Mucosa of rectum (tissue), 2 donors: ENCODE data around the gene ZNF280A.
"Not testable (repeated sequence)": the region's sequence is repeated elsewhere in the genome, so short reads cannot be mapped to it uniquely, and the experiment has no call there.

Experiments used
- H3K27ac ChIP-seq, 2 donors: one replicate each; pipeline ENCODE4 v1.7.0; 2013; ENCODE audit warnings: inconsistent platforms in 2 of 2, low read depth in 2 of 2, low read length in 2 of 2
- H3K27me3 ChIP-seq, 2 donors: one replicate each; pipeline ENCODE4 v1.7.0; 2013; ENCODE audit warnings: low read length in 2 of 2; ENCODE audit not compliant: control insufficient read depth in 2 of 2, insufficient read depth in 2 of 2
- H3K36me3 ChIP-seq, 2 donors: one replicate each; pipeline ENCODE4 v1.7.0; 2013; ENCODE audit warnings: low read length in 2 of 2; ENCODE audit not compliant: control insufficient read depth in 2 of 2, insufficient read depth in 2 of 2
- H3K4me1 ChIP-seq, 2 donors: one replicate each; pipeline ENCODE4 v1.7.0; 2013; ENCODE audit warnings: low read length in 2 of 2, mild to moderate bottlenecking in 1 of 2; ENCODE audit not compliant: control insufficient read depth in 2 of 2, insufficient read depth in 2 of 2
- H3K4me3 ChIP-seq, 2 donors: one replicate each; pipeline ENCODE4 v1.7.0; 2013; ENCODE audit warnings: low read length in 2 of 2
- H3K9ac ChIP-seq, 2 donors: one replicate each; pipeline ENCODE4 v1.7.0; 2013; ENCODE audit warnings: low read length in 2 of 2, low read depth in 1 of 2, mild to moderate bottlenecking in 1 of 2
- H3K9me3 ChIP-seq, 2 donors: one replicate each; pipeline ENCODE4 v1.7.0; 2013; ENCODE audit warnings: low read length in 2 of 2; ENCODE audit not compliant: control insufficient read depth in 2 of 2
- donor health status: healthy.
- donor health status: Normal muscosa, but diverticular disease.

ZNF280A gene

DNA sequence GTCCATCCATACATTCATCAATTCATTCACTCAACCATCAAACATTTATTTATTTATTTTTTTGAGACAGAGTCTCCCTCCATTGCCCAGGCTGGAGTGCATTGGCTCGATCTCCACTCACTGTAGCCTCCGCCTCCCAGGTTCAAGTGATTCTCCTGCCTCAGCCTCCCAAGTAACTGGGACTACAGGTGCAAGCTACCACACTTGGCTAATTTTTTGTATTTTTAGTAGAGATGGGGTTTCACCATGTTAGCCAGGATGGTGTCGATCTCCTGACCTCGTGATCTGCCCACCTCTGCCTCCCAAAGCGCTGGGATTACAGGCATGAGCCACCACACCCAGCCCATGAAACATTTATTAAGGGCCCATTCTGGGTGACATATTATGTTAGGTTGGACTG, 49.0 kb downstream of the ZNF280A start:
- H3K27me3 ChIP-seq, H3K4me3 ChIP-seq, H3K4me1 ChIP-seq, H3K36me3 ChIP-seq, H3K27ac ChIP-seq, H3K9me3 ChIP-seq, H3K9ac ChIP-seq: not testable (repeated sequence)

- no peak overlapping the region for H3K27ac ChIP-seq
Measured at GRCh38 chr22:22469527-22469926, 50.5 kb downstream of the ZNF280A start.

GRCh38 chr22:22468794-22469469, 51.1 kb downstream of the ZNF280A start:
- H3K9me3 ChIP-seq, H3K4me1 ChIP-seq, H3K9ac ChIP-seq, H3K36me3 ChIP-seq, H3K27ac ChIP-seq, H3K4me3 ChIP-seq, H3K27me3 ChIP-seq: not testable (repeated sequence)

More at GRCh38 chr22:22469527-22469926, 50.5 kb downstream of the ZNF280A start:
- no peaks in the 10 kb centered on the region for H3K4me1 ChIP-seq
- no peak overlapping the region for H3K9ac ChIP-seq
- no peaks in the 10 kb centered on the region for H3K36me3 ChIP-seq
- peaks cover 0 to 2% of the 10 kb centered on the region in 2 donors for H3K27me3 ChIP-seq
- H3K4me3 ChIP-seq: no peak overlapping the region
- H3K9me3 ChIP-seq: peaks cover 0 to 3% of the 10 kb centered on the region in 2 donors

GRCh38 chr22:22467112-22467511, 53.0 kb downstream of the ZNF280A start:
- H3K4me3 ChIP-seq: no peak overlapping the region

GRCh38 chr22:22465782-22466181, 54.3 kb downstream of the ZNF280A start:
- Histone ChIP-seq H3K36me3 (no peaks in the 10 kb centered on the region), H3K27ac (no peak overlapping the region), H3K27me3 (peaks cover 0 to 2% of the 10 kb centered on the region in 2 donors), H3K4me3 (no peak overlapping the region), H3K4me1 (no peaks in the 10 kb centered on the region), H3K9me3 (peaks cover 0 to 3% of the 10 kb centered on the region in 2 donors), H3K9ac (no peak overlapping the region)

More at GRCh38 chr22:22467112-22467511, 53.0 kb downstream of the ZNF280A start:
- Histone ChIP-seq H3K27me3 (peaks cover 0 to 2% of the 10 kb centered on the region in 2 donors), H3K4me1 (no peaks in the 10 kb centered on the region), H3K36me3 (no peaks in the 10 kb centered on the region), H3K9ac (no peak overlapping the region), H3K27ac (no peak overlapping the region), H3K9me3 (peaks cover 0 to 3% of the 10 kb centered on the region in 2 donors)

- H3K27me3 ChIP-seq: peaks cover 0 to 2% of the 10 kb centered on the region in 2 donors
- no peak overlapping the region for H3K27ac ChIP-seq
- H3K9me3 ChIP-seq: peaks cover 0 to 3% of the 10 kb centered on the region in 2 donors
- no peaks in the 10 kb centered on the region for H3K36me3 ChIP-seq
- no peaks in the 10 kb centered on the region for H3K4me1 ChIP-seq
- H3K9ac ChIP-seq: no peak overlapping the region
- no peak overlapping the region for H3K4me3 ChIP-seq
Measured at GRCh38 chr22:22465094-22465602, 54.9 kb downstream of the ZNF280A start.

DNA sequence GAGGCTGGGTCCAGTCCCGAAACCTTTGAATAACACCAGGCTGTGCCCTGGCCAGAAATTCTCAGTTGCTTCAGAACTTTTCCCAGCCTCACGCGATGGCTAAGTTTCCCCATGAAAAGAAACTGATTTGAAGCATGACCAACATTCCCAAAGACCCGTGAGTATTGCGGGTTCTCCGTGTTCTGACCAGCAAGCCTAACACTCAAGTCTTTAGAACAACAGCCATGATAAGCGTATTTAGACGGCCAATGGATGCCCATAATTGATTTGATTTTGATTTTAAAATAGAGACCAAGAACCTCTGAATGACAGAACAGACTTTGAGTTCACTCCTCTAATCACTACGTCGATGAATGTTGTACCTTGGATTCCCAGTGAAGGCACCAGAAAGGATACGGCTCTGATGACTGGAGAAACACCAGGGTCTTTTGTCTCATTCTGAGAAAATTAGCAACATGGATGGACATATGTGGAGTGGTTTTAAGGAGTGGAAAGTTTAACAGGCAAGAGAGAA, 55.5 kb downstream of the ZNF280A start:
- H3K36me3 ChIP-seq: no peaks in the 10 kb centered on the region
- no peak overlapping the region for H3K4me3 ChIP-seq
- no peak overlapping the region for H3K27ac ChIP-seq
- H3K9me3 ChIP-seq: peaks cover 3% of the 10 kb centered on the region in 2 donors
- H3K9ac ChIP-seq: no peak overlapping the region
- peaks cover 0 to 2% of the 10 kb centered on the region in 2 donors for H3K27me3 ChIP-seq
- no peaks in the 10 kb centered on the region for H3K4me1 ChIP-seq

- no peak overlapping the region for H3K4me3 ChIP-seq
- no peak overlapping the region for H3K27ac ChIP-seq
- peaks cover 0 to 2% of the 10 kb centered on the region in 2 donors for H3K27me3 ChIP-seq
- no peaks in the 10 kb centered on the region for H3K4me1 ChIP-seq
- H3K9me3 ChIP-seq: peaks cover 7 to 9% of the 10 kb centered on the region in 2 donors
- no peaks in the 10 kb centered on the region for H3K36me3 ChIP-seq
- no peak overlapping the region for H3K9ac ChIP-seq
Measured at GRCh38 chr22:22463855-22464540, 56.1 kb downstream of the ZNF280A start.
